Skeletal muscle satellite cell (primary cell): ENCODE measurements around the gene MT3.

Experiments
- H3K27me3 ChIP-seq: 2 replicates; pipeline ENCODE4 v1.7.0; 2013; ENCODE audit warnings: low read length; ENCODE audit not compliant: control insufficient read depth, insufficient read depth
- H3K36me3 ChIP-seq: 2 replicates; pipeline ENCODE4 v1.7.0; 2013; ENCODE audit warnings: mild to moderate bottlenecking, control low read depth, low read length; ENCODE audit not compliant: insufficient read depth
- H3K4me1 ChIP-seq: 2 replicates; pipeline ENCODE4 v1.7.0; 2013; ENCODE audit warnings: low read length; ENCODE audit not compliant: control insufficient read depth, insufficient read depth
- H3K4me2 ChIP-seq: 2 replicates; pipeline ENCODE4 v1.7.0; 2013; ENCODE audit warnings: mild to moderate bottlenecking, low read length
- H3K4me3 ChIP-seq: 2 replicates; pipeline ENCODE4 v1.7.0; 2013; ENCODE audit warnings: low read length
- H3K9ac ChIP-seq: 2 replicates; pipeline ENCODE4 v1.7.0; 2013; ENCODE audit warnings: mild to moderate bottlenecking, low read depth, low read length, moderate library complexity
- H3K9me3 ChIP-seq: replicated peaks from 2 replicates; pipeline ENCODE4 v1.7.0; 2013; ENCODE audit warnings: mild to moderate bottlenecking, control low read depth, low read length

The MT3 gene

DNA sequence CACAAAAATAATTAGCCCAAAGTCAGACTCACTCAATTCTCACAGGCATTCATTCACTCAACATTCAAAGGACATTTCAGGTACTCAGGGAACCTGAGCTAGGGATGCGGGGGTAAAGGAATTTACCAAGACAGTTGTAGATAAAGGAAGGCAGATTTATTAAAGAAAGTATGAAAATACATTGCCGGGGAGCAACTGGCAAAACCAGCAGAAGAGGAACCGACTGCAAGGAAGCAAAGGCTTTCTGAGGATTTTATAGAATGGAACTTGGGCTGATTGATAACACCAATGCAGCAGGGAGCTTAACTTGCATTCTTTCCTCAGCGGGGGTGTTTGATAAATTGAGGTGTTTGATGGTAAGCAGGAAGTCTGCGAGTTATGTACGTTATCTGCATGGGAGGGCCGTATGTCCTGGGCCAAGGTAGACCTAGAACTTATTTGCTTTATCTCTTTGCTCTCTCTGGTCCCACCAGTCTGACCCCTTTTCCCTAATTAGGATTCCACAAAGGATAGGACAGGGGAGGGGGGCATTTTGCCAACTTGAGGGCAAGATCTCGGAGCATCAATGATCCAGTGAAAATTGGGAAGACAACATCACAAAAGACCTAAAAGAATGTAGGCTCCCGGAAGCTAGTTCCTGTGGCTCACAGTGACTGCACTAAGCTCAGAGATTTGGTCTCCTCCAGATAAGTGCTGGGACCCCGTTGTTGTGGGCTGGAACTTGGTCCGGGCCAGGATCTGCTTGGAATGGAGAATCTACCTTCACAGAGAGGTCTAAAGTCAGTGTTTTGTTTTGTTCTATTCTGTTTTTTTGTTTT, 5.8 kb upstream of the MT3 start:
- Histone ChIP-seq H3K27me3 (peaks cover 44% of the 10 kb centered on the region), H3K9ac (no peak overlapping the region), H3K4me3 (no peak overlapping the region), H3K9me3 (no peaks in the 10 kb centered on the region), H3K4me1 (no peaks in the 10 kb centered on the region), H3K4me2 (no peak overlapping the region), H3K36me3 (no peaks in the 10 kb centered on the region)

DNA sequence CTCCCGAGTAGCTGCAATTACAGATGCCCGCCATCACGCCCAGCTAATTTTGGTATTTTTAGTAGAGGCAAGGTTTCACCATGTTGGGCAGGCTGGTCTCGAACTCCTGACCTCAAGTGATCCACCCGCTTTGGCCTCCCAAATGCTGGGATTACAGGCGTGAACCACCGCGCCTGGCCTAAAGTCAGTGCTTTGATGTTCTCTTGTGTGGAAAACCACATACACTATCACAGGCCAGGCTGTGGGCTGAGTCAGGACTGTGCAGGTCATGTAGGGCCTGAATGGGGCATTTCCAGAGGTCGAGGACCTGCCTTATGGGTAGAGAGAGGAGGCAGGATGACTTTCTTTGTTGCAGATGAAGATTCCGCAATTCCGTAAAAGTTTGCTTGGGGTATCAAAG, 5.1 kb upstream of the MT3 start:
- no peaks in the 10 kb centered on the region for H3K36me3 ChIP-seq
- H3K4me3 ChIP-seq: no peak overlapping the region
- H3K27me3 ChIP-seq: peaks cover 52% of the 10 kb centered on the region
- no peaks in the 10 kb centered on the region for H3K9me3 ChIP-seq
- H3K4me2 ChIP-seq: no peak overlapping the region
- no peak overlapping the region for H3K9ac ChIP-seq
- peaks cover 5% of the 10 kb centered on the region for H3K4me1 ChIP-seq

DNA sequence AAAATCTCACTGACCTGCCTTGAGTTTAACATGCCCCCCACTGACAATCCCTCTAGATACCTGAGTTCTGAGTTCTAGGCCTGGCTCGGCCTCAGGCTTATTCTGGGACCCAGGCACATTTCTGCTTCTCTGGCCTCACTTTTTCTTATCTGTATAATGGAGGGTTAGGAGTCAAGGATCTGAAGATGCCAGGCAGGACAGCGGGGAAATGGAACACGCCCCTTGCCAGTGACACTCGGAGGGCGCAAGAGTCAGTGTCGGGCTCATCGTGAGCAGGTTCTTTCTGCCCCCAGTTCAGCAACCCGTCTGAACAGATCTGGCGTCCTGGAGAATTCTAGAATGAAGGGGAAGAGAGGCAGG, 567 bp upstream of the MT3 start:
- no peaks in the 10 kb centered on the region for H3K9me3 ChIP-seq
- H3K4me3 ChIP-seq: peak overlapping the region; percentile 71
- peaks cover 10% of the 10 kb centered on the region for H3K4me1 ChIP-seq
- peaks cover 72% of the 10 kb centered on the region for H3K27me3 ChIP-seq
- no peaks in the 10 kb centered on the region for H3K36me3 ChIP-seq
- peak overlapping the region; percentile 85 for H3K4me2 ChIP-seq
- H3K9ac ChIP-seq: no peak overlapping the region

DNA sequence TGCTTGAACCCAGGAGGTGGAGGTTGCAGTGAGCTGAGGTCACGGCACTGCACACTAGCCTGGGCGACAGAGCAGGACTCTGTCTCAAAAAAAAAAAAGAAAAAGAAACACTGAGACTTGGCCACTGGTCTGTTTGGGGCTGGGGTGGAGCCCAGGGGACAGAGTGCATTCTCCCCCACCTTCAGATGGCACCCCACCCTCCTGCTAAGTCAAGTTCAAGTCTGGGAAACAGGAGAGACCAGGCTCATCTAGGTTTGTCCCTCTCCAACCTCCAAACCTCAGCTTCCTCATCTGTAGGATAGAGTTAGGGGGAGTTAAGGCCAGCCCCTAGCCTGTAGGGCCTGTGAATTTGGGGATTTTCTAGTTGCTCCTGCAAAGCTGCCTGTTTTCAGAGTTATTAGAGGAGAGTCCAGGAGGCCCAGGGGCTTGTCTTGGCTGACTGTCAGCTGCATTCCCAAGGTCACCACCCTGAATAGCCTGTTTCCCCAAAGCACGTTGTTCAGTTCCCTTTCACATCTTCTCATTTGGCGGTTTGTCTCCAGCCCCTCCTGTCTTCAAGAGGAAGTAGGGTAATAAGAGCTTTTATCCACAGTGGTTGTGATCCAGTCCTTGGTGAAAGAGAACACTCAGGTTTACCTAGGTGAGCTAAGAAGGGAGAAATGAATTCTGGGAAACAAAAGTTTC, 2.2 kb downstream of the MT3 start:
- Histone ChIP-seq H3K27me3 (peaks cover 53% of the 10 kb centered on the region), H3K4me3 (no peak overlapping the region), H3K36me3 (no peaks in the 10 kb centered on the region), H3K9me3 (no peaks in the 10 kb centered on the region), H3K9ac (no peak overlapping the region), H3K4me1 (peaks cover 10% of the 10 kb centered on the region), H3K4me2 (no peak overlapping the region)

DNA sequence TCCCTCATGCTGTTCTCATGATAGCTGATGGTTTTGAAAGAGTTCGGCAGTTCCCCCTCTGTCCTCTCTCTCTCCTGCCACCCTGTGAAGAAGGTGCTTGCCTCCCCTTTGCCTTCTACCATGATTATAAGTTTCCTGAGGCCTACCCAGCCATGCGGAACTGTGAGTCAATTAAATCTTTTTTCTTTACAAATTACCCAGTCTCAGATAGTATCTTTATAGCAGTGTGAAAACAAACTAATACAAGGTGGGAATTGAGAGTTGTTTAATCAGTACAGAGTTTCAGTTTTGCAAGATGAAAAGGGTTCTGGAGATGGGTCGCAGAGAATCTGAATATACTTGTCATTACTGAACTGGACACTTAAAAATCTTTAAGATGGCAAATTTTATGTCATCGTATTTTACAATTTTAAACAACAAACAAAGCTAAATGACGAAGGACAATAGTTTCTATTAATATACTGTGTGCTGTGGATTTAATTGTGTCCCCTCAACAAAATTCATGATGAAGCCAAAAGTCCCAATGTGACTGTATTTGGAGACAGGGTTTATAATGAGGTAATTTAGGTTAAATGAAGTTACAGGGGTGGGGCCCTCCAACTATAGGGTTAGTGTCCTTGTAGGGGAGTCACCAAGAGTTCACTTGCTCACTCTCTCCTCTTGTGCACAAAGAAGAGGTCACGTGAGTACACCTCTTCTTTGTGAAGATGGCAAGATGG, 4.4 kb downstream of the MT3 start:
- H3K9me3 ChIP-seq: no peaks in the 10 kb centered on the region
- no peak overlapping the region for H3K4me3 ChIP-seq
- no peak overlapping the region for H3K9ac ChIP-seq
- H3K4me2 ChIP-seq: no peak overlapping the region
- peaks cover 34% of the 10 kb centered on the region for H3K27me3 ChIP-seq
- no peaks in the 10 kb centered on the region for H3K36me3 ChIP-seq
- peaks cover 10% of the 10 kb centered on the region for H3K4me1 ChIP-seq

DNA sequence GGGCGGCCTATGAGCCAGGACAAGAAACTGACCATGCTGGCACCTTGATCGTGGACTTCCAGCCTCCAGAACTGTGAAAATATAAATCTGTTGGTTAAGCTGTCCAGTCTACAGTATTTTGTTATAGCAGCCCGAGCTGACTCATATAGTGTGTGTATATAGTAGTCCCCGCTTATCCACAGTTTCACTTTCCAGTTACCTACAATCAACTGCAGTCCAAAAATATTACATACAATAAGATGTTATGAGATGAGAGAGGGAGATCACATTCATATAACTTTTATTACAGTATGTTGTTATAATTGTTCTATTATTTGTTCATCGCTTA, 4.9 kb downstream of the MT3 start:
- Histone ChIP-seq H3K36me3 (no peaks in the 10 kb centered on the region), H3K4me3 (no peak overlapping the region), H3K27me3 (peaks cover 29% of the 10 kb centered on the region), H3K9ac (no peak overlapping the region), H3K9me3 (no peaks in the 10 kb centered on the region), H3K4me1 (peaks cover 5% of the 10 kb centered on the region), H3K4me2 (no peak overlapping the region)

DNA sequence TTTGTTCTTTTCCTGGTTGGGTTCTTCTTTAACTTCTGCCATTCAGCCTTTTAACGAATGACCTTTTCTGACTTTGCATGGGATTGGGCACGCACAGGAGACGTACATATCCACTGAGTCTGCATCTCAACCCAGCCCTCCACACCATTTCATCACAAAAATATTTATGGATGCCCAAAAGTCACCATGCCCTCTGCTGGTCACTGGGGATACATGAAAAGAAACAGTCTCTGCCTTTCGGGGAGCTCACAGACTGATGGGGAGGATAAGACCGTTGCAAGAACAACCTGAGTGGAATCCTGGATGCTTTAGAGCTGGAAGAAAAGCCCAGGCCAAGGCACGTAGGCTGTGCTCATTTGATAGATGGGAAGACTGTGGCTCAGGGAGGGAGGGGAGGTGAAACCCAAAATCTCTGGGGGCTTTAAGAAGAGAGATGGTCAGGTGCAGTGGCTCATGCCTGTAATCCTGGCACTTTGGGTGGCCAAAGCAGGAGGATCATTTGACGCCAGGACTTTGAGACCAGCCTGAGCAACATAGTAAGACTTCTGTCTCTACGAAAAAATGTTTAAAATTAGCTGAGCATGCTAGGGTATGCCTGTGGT, 11.2 kb downstream of the MT3 start:
- Histone ChIP-seq H3K27me3 (no peaks in the 10 kb centered on the region), H3K4me3 (no peak overlapping the region), H3K4me2 (peak overlapping the region; percentile 29), H3K9me3 (no peaks in the 10 kb centered on the region), H3K36me3 (no peaks in the 10 kb centered on the region), H3K4me1 (peaks cover 8% of the 10 kb centered on the region), H3K9ac (no peak overlapping the region)

DNA sequence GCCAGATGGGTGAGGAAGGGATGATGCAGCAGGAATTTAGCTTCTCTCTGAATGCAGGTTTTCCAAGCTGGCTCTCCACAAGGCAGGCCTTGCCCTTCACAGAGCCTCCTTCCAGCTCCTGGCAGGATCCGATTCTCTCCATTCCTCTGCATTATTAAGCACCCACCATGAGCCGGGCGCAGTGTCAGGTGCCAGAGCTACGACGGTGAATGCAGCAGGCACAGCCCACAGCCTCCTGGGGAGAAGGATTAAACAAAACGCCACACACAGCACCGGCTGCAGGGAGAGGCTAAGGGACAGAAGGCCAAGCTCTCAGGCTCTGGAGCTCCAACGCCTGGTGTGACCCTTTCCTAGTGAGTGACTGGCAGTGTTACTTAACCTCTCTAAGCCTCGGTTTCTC, 12.0 kb downstream of the MT3 start:
- Histone ChIP-seq H3K36me3 (no peaks in the 10 kb centered on the region), H3K4me1 (peaks cover 16% of the 10 kb centered on the region), H3K4me2 (no peak overlapping the region), H3K27me3 (no peaks in the 10 kb centered on the region), H3K9ac (no peak overlapping the region), H3K4me3 (no peak overlapping the region), H3K9me3 (no peaks in the 10 kb centered on the region)

DNA sequence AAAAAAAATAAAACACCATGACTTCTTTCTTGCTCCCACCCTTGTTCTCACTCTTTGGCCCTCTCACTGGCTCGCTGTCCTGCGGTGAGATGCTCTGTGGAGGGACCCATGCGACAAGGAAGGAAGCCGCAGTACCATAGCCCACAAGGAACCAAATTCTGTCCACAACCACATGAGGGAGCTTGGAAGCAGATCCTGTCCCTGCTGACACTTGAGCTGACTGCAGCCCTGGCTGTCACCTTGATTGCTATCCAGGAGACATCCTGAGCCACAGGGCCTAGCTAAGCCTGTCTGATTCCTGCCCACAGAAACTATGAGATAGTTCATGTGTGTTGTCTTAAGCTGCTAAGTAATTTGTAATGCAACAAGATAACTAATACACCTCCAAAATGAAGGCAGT, 14.3 kb downstream of the MT3 start:
- Histone ChIP-seq H3K9me3 (no peaks in the 10 kb centered on the region), H3K9ac (no peak overlapping the region), H3K4me2 (no peak overlapping the region), H3K4me3 (no peak overlapping the region), H3K27me3 (no peaks in the 10 kb centered on the region), H3K36me3 (no peaks in the 10 kb centered on the region), H3K4me1 (peaks cover 32% of the 10 kb centered on the region)

DNA sequence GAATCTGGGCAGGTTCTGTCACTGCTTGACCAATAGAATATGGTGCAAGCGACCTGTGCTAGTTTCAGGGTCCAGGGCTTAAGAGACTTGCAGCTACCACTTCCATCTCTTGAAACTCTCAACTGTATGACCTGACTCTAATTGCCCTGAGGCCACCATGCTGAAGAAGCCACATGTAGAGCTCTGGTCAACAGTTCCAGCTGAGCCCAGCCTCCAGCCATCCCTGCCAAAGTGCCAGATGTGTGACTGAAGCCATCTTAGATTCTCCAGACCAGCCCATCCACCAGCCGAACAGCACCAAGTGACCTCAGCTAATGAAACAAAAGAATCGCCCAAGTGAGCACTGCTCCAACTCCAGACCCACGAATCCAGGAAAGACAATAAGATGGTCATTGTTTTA, 15.6 kb downstream of the MT3 start:
- H3K36me3 ChIP-seq: no peaks in the 10 kb centered on the region
- H3K4me2 ChIP-seq: no peak overlapping the region
- H3K9me3 ChIP-seq: no peaks in the 10 kb centered on the region
- H3K4me3 ChIP-seq: no peak overlapping the region
- H3K4me1 ChIP-seq: peaks cover 32% of the 10 kb centered on the region
- no peaks in the 10 kb centered on the region for H3K27me3 ChIP-seq
- H3K9ac ChIP-seq: no peak overlapping the region

DNA sequence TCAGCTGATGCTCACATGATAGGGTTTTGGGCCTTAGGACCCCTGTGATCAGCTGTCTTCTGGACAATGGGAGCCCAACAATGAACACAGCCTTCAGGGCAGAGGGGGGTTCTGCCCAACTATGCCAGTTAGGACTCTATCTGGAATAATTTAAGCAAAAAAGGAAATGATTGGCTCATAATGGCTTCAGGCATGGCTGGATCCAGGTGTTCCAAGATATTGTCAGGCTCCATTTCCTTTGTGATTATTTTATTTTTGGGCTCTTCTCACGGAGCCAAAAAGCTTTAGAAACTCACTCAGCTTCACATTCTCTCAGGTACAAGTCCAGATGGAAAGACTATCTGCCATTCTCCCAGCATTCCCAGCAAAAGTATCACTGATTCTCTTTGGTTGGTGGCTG, 16.1 kb downstream of the MT3 start:
- Histone ChIP-seq H3K9me3 (no peaks in the 10 kb centered on the region), H3K27me3 (no peaks in the 10 kb centered on the region), H3K4me1 (peaks cover 33% of the 10 kb centered on the region), H3K9ac (peak overlapping the region; percentile 88), H3K4me3 (no peak overlapping the region), H3K4me2 (peak overlapping the region; percentile 85), H3K36me3 (no peaks in the 10 kb centered on the region)
